Hepatic stellate cell (primary cell): Measurements from ENCODE around the gene DTNA.

Source experiments
- DNase-seq: peaks from one replicate; pipeline ENCODE4 v3.0.0; 2011; ENCODE audit warnings: low spot score

Gene DTNA

GRCh38 chr18:34859496-34859895 is 149.4 kb downstream of the DTNA start:
- DNase-seq = no peak

- no peak for DNase-seq
Measured at GRCh38 chr18:34862561-34862960, 152.5 kb downstream of the DTNA start.

- no peak for DNase-seq
Measured at GRCh38 chr18:34863702-34864101, 153.6 kb downstream of the DTNA start.

- DNase-seq = no peak
Measured at GRCh38 chr18:34864836-34865497, 154.9 kb downstream of the DTNA start.

GRCh38 chr18:34866310-34866709 is 156.2 kb downstream of the DTNA start:
- no peak for DNase-seq

- DNase-seq = no peak
Measured at GRCh38 chr18:34866739-34867138, 156.6 kb downstream of the DTNA start.

GRCh38 chr18:34867520-34867919 is 157.4 kb downstream of the DTNA start:
- peak; percentile 41 for DNase-seq

GRCh38 chr18:34870555-34871310 is 160.6 kb downstream of the DTNA start:
- no peak for DNase-seq

- DNase-seq = no peak
Measured at GRCh38 chr18:34871435-34871834, 161.3 kb downstream of the DTNA start.

GRCh38 chr18:34872066-34872465 is 162.0 kb downstream of the DTNA start:
- no peak for DNase-seq

- DNase-seq = no peak
Measured at GRCh38 chr18:34873986-34874580, 164.0 kb downstream of the DTNA start.

GRCh38 chr18:34875150-34875549 is 165.1 kb downstream of the DTNA start:
- no peak for DNase-seq

- no peak for DNase-seq
Measured at GRCh38 chr18:34880403-34880802, 170.3 kb downstream of the DTNA start.

- no peak for DNase-seq
Measured at GRCh38 chr18:34880882-34881834, 171.1 kb downstream of the DTNA start.

GRCh38 chr18:34884436-34884835 is 174.3 kb downstream of the DTNA start:
- DNase-seq = no peak

- DNase-seq = no peak
Measured at GRCh38 chr18:34886177-34886576, 176.1 kb downstream of the DTNA start.

GRCh38 chr18:34887881-34888580 is 177.9 kb downstream of the DTNA start:
- DNase-seq = no peak

- DNase-seq = no peak
Measured at GRCh38 chr18:34890486-34891085, 180.5 kb downstream of the DTNA start.

- no peak for DNase-seq
Measured at GRCh38 chr18:34892379-34892778, 182.3 kb downstream of the DTNA start.

GRCh38 chr18:34893239-34893638 is 183.1 kb downstream of the DTNA start:
- DNase-seq = no peak

- no peak for DNase-seq
Measured at GRCh38 chr18:34901299-34901698, 191.2 kb downstream of the DTNA start.
